ENCODE data around the gene COG1.

Gene COG1

GRCh38 chr17:73199751-73200317, 7.0 kb downstream of the COG1 start:
- DNase-seq: no peak

DNA sequence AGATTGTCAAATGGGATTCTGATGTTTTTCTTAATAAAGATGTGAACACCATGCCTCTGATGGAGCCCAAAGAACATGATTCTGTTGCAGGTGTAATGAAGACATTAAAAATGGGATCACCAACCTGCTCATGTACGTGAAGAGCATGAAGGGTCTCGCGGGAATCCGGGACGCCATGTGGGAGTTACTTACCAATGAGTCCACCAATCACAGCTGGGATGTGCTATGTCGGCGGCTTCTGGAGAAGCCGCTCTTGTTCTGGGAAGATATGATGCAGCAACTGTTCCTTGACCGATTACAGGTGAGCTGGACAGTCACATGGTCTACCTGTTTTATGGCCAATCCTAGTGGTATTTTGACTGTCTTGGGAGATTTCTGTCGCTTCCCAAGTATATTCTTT, 7.6 kb downstream of the COG1 start:
- DNase-seq: no peak

GRCh38 chr17:73201215-73202069, 8.6 kb downstream of the COG1 start:
- no peak for DNase-seq

GRCh38 chr17:73203135-73203787, 10.4 kb downstream of the COG1 start:
- peak; percentile 41 for DNase-seq

- DNase-seq: no peak
These were observed 11.1 kb downstream of the COG1 start for GRCh38 chr17:73203788-73204479.

GRCh38 chr17:73205459-73205961, 12.7 kb downstream of the COG1 start:
- DNase-seq: peak; percentile 80

DNA sequence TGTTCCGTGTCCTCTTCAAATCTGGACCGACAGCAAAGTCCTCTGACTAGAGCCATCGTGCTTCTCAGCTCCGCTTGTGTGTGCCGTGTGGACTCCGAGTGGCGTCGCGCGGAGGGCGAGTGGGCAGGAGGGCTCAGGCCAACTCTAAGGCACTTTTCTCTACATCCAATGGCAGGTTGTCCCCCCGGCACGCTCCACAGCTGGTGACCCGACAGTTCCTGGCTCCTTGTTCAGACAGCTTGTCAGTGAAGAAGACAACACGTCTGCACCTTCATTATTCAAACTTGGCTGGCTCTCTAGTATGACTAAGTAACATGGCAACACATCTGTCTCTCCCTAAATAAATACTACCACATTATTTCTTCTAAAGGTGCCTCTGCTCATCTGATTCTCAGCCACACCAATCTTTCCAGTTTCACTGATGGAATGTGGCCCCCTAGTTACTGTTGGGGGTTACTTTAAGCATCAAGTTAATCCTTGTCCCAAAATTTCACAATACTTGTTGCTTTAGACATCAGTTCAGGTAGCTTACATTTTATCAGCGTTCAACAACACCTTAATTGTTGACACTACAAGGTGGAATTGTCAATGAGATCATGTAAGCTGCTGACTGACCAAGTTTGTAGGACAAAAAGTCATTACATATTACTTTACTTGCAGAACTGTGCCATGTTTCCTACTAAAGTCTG, 15.4 kb downstream of the COG1 start:
- DNase-seq: no peak

DNA sequence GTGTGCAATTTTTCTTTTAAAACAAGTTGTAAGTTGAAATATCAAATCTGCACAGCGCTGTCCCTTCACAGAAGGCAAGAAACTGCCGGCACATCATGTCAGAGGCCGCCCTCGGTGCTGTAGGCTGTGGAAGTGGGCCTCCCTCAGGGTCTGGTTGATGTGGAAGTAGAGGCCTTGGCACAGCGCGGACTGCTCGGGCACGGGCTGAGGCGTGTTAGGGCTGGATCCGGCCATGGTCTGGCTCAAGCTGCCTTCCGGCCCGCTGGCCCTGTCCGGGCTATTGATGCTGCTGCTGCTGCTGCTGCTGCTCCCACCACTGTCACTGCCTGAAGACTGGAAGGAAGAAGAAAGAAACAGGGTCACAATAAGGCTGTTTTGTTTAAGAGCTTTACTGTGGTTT, 16.6 kb downstream of the COG1 start:
- no peak for DNase-seq

GRCh38 chr17:73210002-73210678, 17.3 kb downstream of the COG1 start:
- no peak for DNase-seq

DNA sequence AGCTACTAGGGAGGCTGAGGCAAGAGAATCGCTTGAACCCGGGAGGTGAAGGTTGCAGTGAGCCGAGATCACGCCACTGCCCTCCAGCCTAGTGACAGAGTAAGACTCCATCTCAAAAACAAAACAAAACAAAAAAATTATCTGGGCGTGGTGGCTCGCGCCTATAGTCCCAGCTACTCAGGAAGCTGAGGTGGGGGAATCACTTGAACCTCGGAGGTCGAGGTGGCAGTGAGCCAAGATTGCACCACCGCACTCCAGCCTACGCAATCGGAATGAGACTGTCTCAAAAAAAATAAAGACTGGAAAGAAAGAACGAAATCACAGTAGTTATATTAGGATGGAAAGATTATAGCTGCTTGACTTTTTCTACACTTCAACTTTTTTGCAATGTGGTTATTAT, 18.9 kb downstream of the COG1 start:
- no peak for DNase-seq

GRCh38 chr17:73214008-73214407, 21.2 kb downstream of the COG1 start:
- no peak for DNase-seq

DNA sequence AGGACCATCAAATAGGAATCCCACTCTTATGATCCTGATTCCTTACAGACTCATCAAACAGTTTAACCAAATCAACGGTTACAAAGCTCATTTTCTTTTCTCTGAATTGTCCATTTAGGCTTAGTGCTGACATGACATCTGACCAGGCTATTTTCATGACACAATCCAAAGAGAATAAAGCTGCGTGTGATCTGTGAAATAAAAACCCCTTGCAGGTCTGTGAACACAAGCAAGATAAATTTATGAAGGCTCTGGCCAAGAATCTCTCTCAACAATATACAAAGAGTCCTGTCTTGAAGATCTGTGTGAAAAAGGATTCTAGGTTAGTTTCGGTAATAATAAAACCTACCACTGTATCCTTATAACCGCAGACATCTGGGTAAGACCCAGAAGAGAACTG, 22.0 kb downstream of the COG1 start:
- DNase-seq: no peak

DNA sequence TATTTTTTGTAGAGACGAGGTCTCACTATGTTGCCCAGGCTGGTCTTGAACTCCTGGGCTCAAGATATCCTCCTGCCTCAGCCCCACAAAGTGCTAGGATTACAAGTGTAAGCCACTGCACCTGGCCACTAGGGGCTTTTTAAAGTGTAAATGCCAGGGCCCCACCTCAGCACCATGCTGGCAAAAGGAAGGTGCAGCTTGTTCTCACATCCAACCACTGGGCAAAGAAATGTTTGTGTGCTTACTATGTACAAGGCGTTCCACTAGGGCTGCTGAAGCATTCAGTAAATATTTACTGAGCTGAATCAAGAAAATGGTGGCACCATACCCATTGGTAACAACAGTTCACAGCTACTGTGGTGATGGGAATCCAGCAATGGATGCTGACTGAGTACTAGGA, 22.6 kb downstream of the COG1 start:
- DNase-seq: no peak

- DNase-seq: no peak
These were observed 30.9 kb downstream of the COG1 start for GRCh38 chr17:73223626-73224230.

GRCh38 chr17:73224237-73224636, 31.4 kb downstream of the COG1 start:
- no peak for DNase-seq

DNA sequence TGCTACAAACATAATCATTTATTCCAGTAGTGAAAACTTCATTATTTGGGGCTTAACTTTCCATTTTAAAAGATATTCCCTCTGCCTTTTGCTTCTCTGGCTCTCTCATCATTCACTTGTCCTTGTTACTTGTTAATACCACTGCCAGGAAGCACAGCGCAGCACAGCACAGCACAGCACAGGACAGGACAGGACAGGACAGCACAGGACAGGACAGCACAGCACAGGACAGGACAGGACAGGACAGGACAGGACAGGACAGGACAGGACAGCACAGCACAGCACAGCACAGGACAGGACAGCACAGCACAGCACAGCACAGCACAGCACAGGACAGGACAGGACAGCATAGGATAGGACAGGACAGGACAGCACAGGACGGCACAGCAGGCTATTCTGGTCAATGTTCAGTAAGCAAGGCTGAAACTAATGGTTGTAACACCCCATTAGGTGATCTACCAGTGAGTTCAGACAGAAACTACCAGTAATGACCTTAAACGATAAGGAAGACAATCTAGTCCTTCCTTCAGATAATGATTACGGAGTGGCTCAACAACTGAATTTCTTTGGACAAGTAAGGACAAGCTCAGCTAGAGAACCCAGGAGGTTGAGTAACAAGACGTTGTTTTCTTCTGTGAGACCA, 31.9 kb downstream of the COG1 start:
- no peak for DNase-seq

GRCh38 chr17:73226556-73227172, 33.8 kb downstream of the COG1 start:
- no peak for DNase-seq

- no peak for DNase-seq
These were observed 34.5 kb downstream of the COG1 start for GRCh38 chr17:73227379-73227778.

DNA sequence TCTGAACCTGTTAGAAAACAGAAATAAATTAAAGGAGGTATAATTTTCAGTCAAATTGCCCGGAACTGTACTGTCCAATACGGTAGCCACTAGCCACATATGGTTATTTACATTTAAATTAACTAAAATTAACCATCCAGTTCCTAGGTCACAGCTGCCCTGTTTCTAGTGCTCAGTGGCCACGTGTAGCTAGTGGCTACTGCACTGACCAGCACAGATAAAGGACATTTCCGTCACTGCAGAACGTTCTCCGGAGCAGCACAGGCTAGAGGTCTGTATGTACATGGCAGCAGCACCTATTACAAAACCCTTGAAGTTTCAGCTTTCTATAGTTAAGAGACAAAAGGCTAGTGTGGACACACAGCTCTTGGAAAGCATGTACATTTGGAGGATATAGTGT, 35.1 kb downstream of the COG1 start:
- no peak for DNase-seq

GRCh38 chr17:73228748-73229236, 35.9 kb downstream of the COG1 start:
- DNase-seq: no peak

GRCh38 chr17:73230088-73230487, 37.2 kb downstream of the COG1 start:
- DNase-seq: no peak

All from NCI-H2029 treated with DMSO at 0.1 percent for 48 hours (cell line).